B cell (primary cell): ENCODE data around the gene GLI1. TPM values are rescaled to one million over a fixed set of nuclear protein-coding genes. Genes with fewer than 3 reads are reported as not detected.
"Not testable (repeated sequence)": the region's sequence is repeated elsewhere in the genome, so short reads cannot be mapped to it uniquely, and the experiment has no call there.

Source experiments
- ATAC-seq: fragments of 200-7000 bp; cut with Tn5 transposase; one replicate; pipeline ENCODE4 v1.10.0; 2021; ENCODE audit warnings: low read depth, mild to moderate bottlenecking, moderate number of reproducible peaks, moderate library complexity
- CTCF ChIA-PET: fragments of 350-600 bp; sonication (Branson Sonifier 250); formaldehyde crosslinking; loops from one replicate; lab custom pipeline; 2021; ENCODE audit warnings: antibody characterized with exemption, inconsistent platforms; lab: Charles Lee
- POLR2A ChIA-PET: fragments of 350-600 bp; sonication (Branson Sonifier 250); formaldehyde crosslinking; loops from one replicate; lab custom pipeline; 2021; ENCODE audit warnings: antibody characterized with exemption; lab: Charles Lee
- DNase-seq: peaks from one replicate; pipeline ENCODE4 v3.0.0; 2013
- H2AFZ ChIP-seq: 2 replicates; pipeline ENCODE4 v1.6.1; 2012; ENCODE audit warnings: mild to moderate bottlenecking, low read depth, low read length; ENCODE audit not compliant: insufficient read depth, poor library complexity, severe bottlenecking
- H3K27ac ChIP-seq, 2 donors: 1 replicate in 1 of 2; 2 replicates in 1 of 2; pipeline ENCODE4 v1.5.1; 2012 to 2013; ENCODE audit warnings: low read length in 2 of 2, mild to moderate bottlenecking in 2 of 2, moderate library complexity in 1 of 2
- H3K27me3 ChIP-seq, 4 experiments: fragments of 200-600 bp in 1 of 4; sonication (generic) in 1 of 4; replicated peaks in 1 of 4; 1 replicate in 2 of 4; 2 replicates in 2 of 4; pipeline versions ENCODE4 v1.6.1 to v1.7.0; 2013 to 2016; ENCODE audit warnings: low read length in 3 of 4, mild to moderate bottlenecking in 2 of 4, mixed read lengths in 1 of 4, moderate library complexity in 1 of 4; ENCODE audit not compliant: insufficient read depth in 4 of 4, control insufficient read depth in 3 of 4; ENCODE audit errors: control extremely low read depth in 1 of 4
- H3K36me3 ChIP-seq, 2 experiments: replicated peaks in 1 of 2; 1 replicate in 1 of 2; 2 replicates in 1 of 2; pipeline versions ENCODE4 v1.6.1 to v1.7.1; 2013; ENCODE audit warnings: low read length in 1 of 2; ENCODE audit not compliant: insufficient read depth in 2 of 2, control insufficient read depth in 1 of 2; ENCODE audit errors: control extremely low read depth in 1 of 2, extremely low read depth in 1 of 2
- H3K4me1 ChIP-seq, 2 donors: fragments of 200-600 bp in 1 of 2; sonication (generic) in 1 of 2; 1 replicate in 1 of 2; 2 replicates in 1 of 2; pipeline versions ENCODE4 v1.5.1 to v1.6.1; 2013 to 2017; ENCODE audit warnings: low read length in 2 of 2; ENCODE audit not compliant: control insufficient read depth in 2 of 2, insufficient read depth in 2 of 2
- H3K4me2 ChIP-seq: replicated peaks from 2 replicates; pipeline ENCODE3; 2012; ENCODE audit warnings: mild to moderate bottlenecking, low read depth, low read length; ENCODE audit not compliant: poor library complexity, severe bottlenecking
- H3K4me3 ChIP-seq, 5 experiments: fragments of 200-600 bp in 1 of 5; sonication (generic) in 1 of 5; 1 replicate in 3 of 5; 2 replicates in 2 of 5; pipeline versions ENCODE4 v1.5.1 to v1.7.0; 2011 to 2016; ENCODE audit warnings: low read length in 4 of 5, mild to moderate bottlenecking in 4 of 5, low read depth in 2 of 5, control low read depth in 1 of 5, moderate library complexity in 1 of 5; ENCODE audit not compliant: insufficient read depth in 1 of 5; ENCODE audit errors: control extremely low read depth in 1 of 5, extremely low read depth in 1 of 5
- H3K79me2 ChIP-seq: fragments of 200-600 bp; sonication (generic); one replicate; pipeline ENCODE4 v1.6.0; 2016; ENCODE audit warnings: low read length; ENCODE audit not compliant: control insufficient read depth, insufficient read depth
- H3K9ac ChIP-seq: fragments of 200-600 bp; sonication (generic); 2 replicates; pipeline ENCODE4 v1.6.1; 2017; ENCODE audit warnings: mild to moderate bottlenecking, low read length, moderate library complexity
- H3K9me3 ChIP-seq, 3 donors: one replicate each; pipeline versions ENCODE4 v1.6.1 to v1.7.1; 2013; ENCODE audit warnings: low read length in 2 of 3; ENCODE audit not compliant: control insufficient read depth in 2 of 3, insufficient read depth in 1 of 3; ENCODE audit errors: control extremely low read depth in 1 of 3
- H4K20me1 ChIP-seq: 2 replicates; pipeline ENCODE4 v1.6.0; 2012; ENCODE audit warnings: mild to moderate bottlenecking, low read length; ENCODE audit not compliant: insufficient read depth, control insufficient read depth, poor library complexity, severe bottlenecking
- H3K27ac Mint-ChIP-seq: one replicate; pipeline ENCODE4 v1.8.0; 2021; ENCODE audit warnings: mixed read lengths
- H3K27me3 Mint-ChIP-seq: one replicate; pipeline ENCODE4 v1.8.0; 2021; ENCODE audit warnings: mixed read lengths
- H3K4me1 Mint-ChIP-seq: one replicate; pipeline ENCODE4 v1.8.0; 2021; ENCODE audit warnings: mixed read lengths
- H3K4me3 Mint-ChIP-seq: one replicate; pipeline ENCODE4 v1.8.0; 2021; ENCODE audit warnings: mixed read lengths
- H3K9me3 Mint-ChIP-seq: one replicate; pipeline ENCODE4 v1.8.0; 2022; ENCODE audit warnings: mixed read lengths; ENCODE audit not compliant: insufficient read depth
- EZH2 ChIP-seq: IDR thresholded peaks from 2 replicates; pipeline ENCODE4 v1.6.1; 2012; ENCODE audit warnings: borderline replicate concordance, low read depth, mild to moderate bottlenecking, moderate library complexity, low read length; ENCODE audit not compliant: insufficient read depth, poor library complexity, severe bottlenecking
- WGBS: methylation state at CpG from one replicate; pipeline ENCODE4 v1.1.5; 2013; ENCODE audit warnings: missing lambda C conversion rate; ENCODE audit not compliant: insufficient coverage; 5-methylcytosine and 5-hydroxymethylcytosine counted together
- intact Hi-C: fragments of 100-400 bp; cut with micrococcal nuclease; formaldehyde crosslinking; loops from one replicate; pipeline ENCODE4 v1.10.0; 2022
- polyA plus RNA-seq: library from polyadenylated mRNA; depleted of rRNA; stranded (reverse); fragments of >200 nt; gene quantifications from 2 replicates; pipeline ENCODE4 v1.2.3, GENCODE V29; 2012
- total RNA-seq, 2 donors: library from RNA; stranded (reverse); fragments of 120-200 nt in 1 of 2; gene quantifications; 1 replicate in 1 of 2; 2 replicates in 1 of 2; pipeline versions ENCODE4 v1.2.3 to v1.2.4, GENCODE V29; 2013 to 2022

Gene GLI1
- total and polyA plus RNA-seq, 2 donors (not counting 1 experiment from before 2014, with no cell fraction given), result 4.1 to 5.4 TPM

DNA sequence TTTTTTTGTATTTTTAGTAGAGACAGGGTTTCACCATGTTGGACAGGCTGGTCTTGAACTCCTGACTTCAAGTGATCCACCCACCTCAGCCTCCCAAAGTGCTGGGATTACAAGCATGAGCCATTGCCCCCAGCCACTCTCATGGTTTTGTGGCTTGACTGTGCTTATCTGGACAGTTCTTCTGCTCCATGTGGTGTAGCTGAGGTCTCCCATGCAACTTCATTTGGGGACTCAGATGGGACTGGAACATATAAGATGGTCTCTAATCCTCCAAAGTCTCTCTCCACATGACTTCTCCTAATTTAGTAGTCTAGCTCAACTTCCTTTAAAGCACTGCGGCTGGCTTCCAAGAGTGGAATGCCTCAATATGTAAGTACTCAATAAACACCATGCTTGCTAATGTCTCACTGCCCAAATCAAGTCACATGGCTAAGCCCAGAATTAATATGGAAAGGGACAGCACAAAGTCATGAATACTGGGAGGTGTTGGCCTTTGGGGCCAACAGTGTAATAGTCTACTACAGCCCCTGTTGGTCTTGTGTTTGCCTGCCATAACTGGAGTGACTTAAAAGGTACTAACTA lies 17.6 kb upstream of the GLI1 start:
- CTCF ChIA-PET, result interaction anchor here (0.7 to 1.7 kb wide), 3 partner anchors 10 to 109 kb away, joined by 3 to 7 read pairs (median 6); partner anchors contain the start of gene INHBE
- intact Hi-C loops, result no loop called here
- DNase-seq, result no peak

DNA sequence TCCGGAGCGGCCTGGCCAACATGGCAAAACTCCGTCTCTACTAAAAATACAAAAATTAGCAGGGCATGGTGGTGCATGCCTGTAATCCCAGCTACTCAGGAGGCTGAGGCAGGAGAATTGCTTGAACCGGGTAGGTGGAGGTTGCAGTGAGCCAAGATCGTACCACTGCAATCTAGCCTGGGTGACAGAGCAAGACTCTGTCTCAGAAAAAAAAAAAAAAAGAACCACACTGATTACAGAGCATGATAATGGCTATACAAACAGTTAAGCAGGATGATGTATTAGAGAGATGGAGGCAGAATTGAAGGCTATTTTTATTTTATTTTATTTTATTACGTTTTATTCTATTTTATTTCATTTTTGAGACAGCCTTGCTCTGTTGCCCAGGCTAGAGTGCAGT lies 15.2 kb upstream of the GLI1 start:
- H3K9ac ChIP-seq, H3K4me3 ChIP-seq, ATAC-seq, H3K36me3 ChIP-seq, POLR2A ChIA-PET, H3K27me3 Mint-ChIP-seq, H2AFZ ChIP-seq, H3K4me1 ChIP-seq, H3K27ac ChIP-seq, H3K79me2 ChIP-seq, H3K9me3 Mint-ChIP-seq, H3K4me3 Mint-ChIP-seq, H4K20me1 ChIP-seq, H3K4me2 ChIP-seq, intact Hi-C loops, H3K27me3 ChIP-seq, DNase-seq, H3K27ac Mint-ChIP-seq, H3K4me1 Mint-ChIP-seq: not testable (repeated sequence)
- peaks cover 1 to 11% (median 7%) of the 10 kb centered on the region in 3 donors for H3K9me3 ChIP-seq
- WGBS, result 100% methylated on average over 2 of the region's 6 CpGs
- CTCF ChIA-PET, result interaction anchor here (0.7 to 2.8 kb wide), 3 partner anchors 9 to 46 kb away, joined by 4 to 13 read pairs (median 4); partner anchors contain the start of gene INHBE

More for the DNA sequence above, 17.6 kb upstream of the GLI1 start:
- Histone ChIP-seq H3K27me3 (no peaks in the 10 kb centered on the region), H3K4me3 (no peak overlapping the region), H3K9ac (no peak overlapping the region), H3K36me3 (no peaks in the 10 kb centered on the region), H3K79me2 (no peaks in the 10 kb centered on the region), H2AFZ (no peak overlapping the region), H3K4me1 (no peaks in the 10 kb centered on the region), H3K4me2 (no peak overlapping the region), H4K20me1 (no peaks in the 10 kb centered on the region), H3K27ac (no peak overlapping the region), H3K9me3 (peaks cover 1 to 11% (median 7%) of the 10 kb centered on the region in 3 donors)
- Mint-ChIP-seq H3K4me1 (no peaks in the 10 kb centered on the region), H3K27me3 (peaks cover 9% of the 10 kb centered on the region), H3K9me3 (peaks cover 2% of the 10 kb centered on the region), H3K4me3 (no peak overlapping the region), H3K27ac (no peak overlapping the region)
- POLR2A ChIA-PET, result no interaction called here
- no peak for TF ChIP-seq EZH2
- no peak for ATAC-seq
- WGBS, result no CpG with 5 or more reads among the region's 1 CpG
